Activated CD8-positive, alpha-beta memory T cell treated with anti-CD3 and anti-CD28 coated beads for 48 hours (primary cell): ENCODE measurements around the gene FCGR2B.
"Not testable (repeated sequence)": the region's sequence is repeated elsewhere in the genome, so short reads cannot be mapped to it uniquely, and the experiment has no call there.

ENCODE experiments used
- DNase-seq, 3 experiments: peaks; one replicate each; pipeline ENCODE4 v3.0.0-alpha.2; 2020; ENCODE audit warnings: low read depth in 2 of 3, low spot score in 2 of 3

Gene FCGR2B

DNA sequence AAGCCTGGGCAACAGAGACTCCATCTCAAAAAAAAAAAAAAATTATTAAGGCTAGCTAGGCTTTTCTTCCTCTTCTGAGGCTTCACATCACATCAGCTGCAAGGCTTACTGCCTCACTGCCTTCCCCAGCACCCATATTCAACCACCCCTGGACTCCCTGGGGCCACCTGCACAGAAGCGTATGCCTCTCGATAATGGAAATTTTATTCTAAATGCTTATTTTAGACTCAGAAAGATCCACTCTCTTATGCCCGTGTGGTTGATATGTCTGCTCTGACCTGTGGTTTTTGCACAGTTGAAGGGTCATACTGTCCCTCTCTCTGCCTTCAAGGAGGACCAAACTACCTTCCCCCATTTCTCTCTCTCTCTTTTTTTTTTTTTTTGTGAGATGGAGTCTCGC lies 42.6 kb downstream of the FCGR2B start:
- no peak for DNase-seq

DNA sequence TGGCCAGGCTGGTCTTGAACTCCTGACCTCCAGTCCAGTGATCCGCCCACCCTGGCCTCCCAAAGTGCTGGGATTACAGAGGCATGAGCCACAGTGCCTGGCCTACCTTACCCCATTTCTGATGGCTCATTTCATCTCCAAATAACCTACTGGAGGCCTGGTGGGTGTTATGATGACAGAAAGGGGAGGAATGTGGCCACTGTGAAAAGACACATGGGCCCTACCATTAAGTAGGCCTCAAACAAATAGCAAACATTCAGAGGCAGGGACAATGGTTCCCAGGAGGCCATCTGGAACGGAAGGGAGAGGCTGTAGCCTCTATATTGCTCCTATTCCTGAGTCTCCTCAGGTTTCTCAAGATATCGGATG lies 43.2 kb downstream of the FCGR2B start:
- DNase-seq: no peak

DNA sequence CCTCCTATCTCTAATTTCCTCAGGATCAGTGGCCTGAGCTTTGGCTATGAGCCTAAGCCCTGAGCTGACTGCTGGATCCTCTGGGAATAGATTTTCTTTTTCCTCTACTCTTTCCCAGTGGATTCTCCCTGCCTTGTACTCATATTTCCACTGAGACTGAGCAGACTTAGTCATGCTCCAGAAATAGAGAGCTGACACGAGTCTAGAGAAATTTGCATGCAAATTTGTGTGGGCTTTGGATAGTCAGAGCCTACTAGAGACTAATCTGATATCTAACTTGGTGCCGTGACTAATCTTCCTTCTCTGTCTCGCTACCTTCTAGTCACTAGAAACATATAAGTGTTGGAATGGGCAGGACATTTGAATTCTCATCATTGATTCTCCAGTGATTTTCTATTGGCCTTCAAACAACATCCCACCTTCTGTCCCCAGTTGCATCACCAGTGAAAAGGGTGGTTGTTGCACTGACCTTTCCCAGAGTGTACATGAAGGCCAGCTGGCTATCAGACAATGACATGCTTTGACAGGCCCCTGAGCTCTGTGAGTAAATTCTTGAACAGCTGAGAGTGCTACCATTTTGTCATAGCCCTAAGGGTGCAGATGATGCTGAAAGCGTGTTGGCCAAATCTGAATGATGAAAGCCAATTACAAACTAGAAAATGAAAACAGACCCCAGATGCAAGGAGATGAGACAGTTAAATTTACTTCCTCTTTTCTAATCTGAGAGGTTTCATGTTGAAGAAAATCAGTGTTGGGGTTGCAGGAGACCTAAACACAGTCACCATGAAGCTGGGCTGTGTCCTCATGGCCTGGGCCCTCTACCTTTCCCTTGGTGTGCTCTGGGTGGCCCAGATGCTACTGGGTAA lies 43.8 kb downstream of the FCGR2B start, which contains the start of gene FCRLA:
Gene FCRLA, plus strand, starts transcription at position 748 of the 866 bp plus-strand sequence. Its CDS starts 36 bp downstream, at position 784.
- no peak for DNase-seq

DNA sequence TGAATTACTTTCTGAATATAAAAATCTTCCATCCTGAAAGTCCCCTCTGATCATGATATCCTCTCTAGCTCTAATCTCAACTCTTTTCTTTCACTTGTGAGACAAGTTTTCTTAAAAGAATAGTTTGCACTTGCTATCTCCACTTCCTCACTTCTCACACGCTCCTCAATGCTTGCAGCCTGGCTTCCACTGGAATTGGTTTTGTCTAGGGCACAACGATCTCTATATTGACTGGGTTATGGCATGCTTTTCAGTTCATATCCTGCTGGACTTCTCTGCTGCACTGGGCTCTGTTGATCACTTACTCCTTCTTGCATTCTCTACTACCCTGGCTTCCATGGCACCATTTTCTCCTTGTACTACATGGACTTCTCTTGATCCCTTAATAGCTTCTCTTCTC lies 44.6 kb downstream of the FCGR2B start:
- no peak for DNase-seq

DNA sequence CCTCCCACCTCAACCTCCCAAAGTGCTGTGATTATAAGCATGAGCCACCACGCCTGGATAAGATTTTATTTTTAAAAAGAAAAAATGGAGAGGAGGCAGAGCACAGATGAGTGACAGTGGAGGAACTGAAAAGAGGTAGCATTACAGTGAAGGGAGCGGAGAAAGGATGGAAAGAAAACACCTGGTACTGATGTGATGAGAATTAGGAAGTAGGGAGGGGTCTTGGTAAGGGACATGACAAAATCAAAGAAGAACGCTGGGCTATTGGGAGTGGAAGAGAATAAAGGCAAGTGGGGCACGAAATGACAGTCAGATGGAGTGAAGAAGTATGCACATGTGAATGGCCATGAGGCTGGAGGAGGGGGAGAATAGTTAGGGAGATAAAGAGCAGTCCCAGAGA lies 46.4 kb downstream of the FCGR2B start:
- no peak for DNase-seq

DNA sequence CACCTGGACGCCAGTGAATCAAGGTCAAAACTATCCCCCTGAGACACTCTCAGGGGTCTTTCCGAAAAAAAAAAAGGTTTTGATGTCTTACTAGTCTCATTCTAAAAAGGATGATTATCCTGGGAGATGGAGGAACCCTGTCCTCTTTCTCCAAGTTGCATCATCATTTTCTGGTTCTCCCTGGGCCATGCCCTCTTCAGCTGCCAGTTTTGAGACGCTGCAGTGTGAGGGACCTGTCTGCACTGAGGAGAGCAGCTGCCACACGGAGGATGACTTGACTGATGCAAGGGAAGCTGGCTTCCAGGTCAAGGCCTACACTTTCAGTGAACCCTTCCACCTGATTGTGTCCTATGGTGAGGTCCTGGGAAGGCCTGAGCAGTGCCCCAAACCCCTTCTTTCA lies 47.6 kb downstream of the FCGR2B start:
- no peak for DNase-seq

DNA sequence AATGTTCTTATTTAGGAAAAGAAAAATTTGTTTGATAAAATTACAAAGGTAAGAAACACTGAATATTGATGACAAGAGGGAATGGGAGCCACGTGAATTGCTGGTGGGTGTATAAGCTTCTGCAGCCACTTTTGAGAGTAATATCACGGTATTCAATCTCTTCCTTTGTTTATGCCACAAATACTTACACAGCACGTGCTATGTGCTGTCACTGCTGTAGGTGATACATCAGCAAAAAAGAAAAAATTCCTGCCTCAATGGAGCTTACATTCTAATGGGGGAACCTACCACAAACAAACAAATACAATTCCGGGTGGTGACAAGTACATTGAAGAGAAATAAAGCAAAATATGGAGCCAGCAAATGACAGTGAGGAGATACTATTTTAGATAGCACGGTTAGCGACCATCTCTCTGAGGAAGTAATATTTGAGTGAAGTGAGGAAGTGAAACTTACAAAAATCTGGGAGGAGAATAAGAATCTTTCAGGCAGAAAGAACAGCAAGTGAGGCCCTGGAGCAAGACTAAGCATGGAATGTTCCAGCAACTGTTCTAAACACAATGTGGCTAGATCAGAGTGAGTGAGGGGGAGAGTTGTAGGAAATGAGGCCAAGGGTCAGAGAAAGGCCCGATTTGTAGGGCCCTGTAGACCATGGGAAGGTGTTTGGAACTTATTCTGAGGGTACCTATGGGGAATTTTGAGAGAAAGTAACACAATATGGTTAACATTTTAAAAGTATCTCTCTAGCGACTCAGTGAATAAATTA lies 55.8 kb downstream of the FCGR2B start:
- no peak for DNase-seq

DNA sequence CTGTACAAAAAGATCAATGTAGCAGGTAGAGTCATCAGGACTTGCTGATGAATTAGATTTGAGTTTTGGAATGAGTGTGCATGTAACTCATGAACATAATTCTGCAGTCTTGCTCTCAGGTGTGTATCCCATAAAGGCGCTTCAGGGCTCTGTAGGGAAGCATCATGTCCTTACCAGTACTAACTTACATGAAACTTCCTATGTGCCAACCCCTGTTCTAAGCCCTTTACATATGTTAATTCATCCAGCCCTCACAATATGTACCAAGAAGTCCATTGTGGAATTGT lies 56.3 kb downstream of the FCGR2B start:
- no peak for DNase-seq

DNA sequence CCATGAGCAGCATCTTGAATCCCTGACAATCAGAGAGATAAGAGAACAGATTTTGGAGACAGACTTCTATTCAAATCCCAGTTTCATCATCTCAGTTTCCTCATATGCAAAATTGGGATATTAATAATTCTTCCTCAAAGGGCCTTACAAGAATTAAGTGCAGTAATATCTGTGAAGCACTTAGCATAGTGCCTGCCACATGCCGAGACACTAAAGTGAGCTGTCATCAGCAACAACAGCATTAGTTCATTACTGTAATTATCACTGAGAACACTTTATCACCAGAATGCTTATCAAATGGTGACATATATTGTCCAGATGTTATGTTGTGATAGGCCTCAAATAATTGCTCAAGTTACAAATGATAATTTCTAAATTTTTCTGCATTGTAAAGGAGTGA lies 57.5 kb downstream of the FCGR2B start:
- no peak for DNase-seq

DNA sequence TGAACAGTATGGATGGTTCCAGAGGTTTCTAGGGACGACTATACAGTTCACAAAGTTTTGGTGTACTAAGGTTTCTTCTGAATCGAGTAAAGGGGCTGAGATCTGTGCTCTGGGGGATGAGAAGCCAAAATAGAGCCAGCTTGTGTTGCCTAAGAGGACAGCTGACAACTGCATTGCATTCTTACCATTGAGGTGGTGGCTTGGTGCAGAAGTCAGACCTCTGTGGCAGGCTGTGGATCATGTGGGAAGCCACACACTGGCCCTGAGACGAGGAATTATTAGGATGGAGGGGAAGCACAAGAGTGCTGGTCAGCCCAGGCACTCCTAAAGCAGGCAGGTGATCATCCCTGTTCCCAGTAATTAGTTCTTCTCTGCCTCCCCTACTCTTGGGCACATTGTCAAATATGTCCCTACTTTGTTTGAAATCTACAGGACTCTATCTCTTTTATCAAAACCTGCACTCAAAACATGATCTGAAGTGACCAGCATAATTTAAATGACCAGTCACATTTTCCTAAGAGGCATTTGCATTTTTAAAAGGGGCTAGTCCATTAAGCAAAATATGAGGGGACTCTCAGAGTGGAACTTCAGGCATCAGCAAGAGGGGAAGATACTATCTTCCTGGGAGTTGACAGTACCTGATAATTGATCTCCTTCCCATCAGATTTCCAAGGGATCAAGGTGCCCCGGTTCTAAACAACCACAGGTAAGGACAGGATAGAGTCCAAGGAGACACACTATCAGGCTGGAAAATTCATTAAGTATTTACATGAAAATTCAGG lies 58.2 kb downstream of the FCGR2B start, which contains the start of gene FCRLB:
Gene FCRLB, plus strand, starts transcription at position 589 of the 782 bp plus-strand sequence. CDS start 1,129 bp downstream, outside the sequence.
- no peak for DNase-seq

DNA sequence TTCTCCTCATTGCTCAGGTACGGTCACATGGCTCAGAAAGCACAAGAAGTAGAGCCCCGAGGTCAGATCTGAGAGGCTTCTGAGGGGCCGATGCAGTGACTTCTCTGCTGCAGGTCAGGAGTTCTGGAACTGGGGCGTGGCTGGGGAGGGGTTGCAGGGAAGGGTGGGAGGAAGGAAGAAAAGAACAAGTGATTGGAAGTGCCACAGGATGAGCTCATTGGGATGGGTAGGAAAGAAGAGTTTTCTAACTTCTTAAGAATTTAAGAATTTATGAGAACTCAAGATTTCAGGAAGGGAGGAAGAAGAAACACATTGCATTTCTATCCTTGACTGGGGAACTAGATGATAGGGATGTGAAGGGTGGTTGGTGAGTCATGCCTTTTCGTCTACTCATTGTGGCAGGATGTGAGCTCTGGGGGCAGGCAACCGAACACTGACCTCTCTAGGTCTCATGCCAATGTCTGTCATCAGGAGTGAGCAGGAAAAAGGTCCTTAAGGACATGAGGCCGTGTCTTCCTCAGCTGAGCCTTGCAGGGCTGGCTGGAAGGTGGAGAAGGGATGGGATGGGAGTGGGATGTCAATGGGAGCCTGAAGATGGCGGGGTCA lies 58.9 kb downstream of the FCGR2B start:
- DNase-seq: no peak

DNA sequence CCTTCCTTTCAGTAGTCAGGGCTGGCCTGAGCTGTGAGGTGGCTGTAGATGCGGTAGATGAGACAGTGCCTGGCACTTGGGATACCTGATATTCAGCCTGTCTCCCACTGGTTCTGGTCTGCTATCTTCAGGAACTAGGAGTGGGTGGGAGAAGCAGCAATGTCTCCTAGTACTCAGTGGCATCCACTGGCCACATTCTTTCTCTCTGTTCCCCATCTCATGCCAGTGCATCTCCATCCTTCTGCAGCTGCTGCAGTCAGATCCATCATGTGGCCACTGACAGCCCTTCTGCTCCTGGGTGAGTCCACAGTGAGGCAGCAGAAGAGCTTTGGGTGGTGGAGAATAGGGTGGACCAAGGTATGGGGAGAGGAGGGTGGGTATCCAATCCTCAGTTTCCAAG lies 59.5 kb downstream of the FCGR2B start:
- DNase-seq: no peak

DNA sequence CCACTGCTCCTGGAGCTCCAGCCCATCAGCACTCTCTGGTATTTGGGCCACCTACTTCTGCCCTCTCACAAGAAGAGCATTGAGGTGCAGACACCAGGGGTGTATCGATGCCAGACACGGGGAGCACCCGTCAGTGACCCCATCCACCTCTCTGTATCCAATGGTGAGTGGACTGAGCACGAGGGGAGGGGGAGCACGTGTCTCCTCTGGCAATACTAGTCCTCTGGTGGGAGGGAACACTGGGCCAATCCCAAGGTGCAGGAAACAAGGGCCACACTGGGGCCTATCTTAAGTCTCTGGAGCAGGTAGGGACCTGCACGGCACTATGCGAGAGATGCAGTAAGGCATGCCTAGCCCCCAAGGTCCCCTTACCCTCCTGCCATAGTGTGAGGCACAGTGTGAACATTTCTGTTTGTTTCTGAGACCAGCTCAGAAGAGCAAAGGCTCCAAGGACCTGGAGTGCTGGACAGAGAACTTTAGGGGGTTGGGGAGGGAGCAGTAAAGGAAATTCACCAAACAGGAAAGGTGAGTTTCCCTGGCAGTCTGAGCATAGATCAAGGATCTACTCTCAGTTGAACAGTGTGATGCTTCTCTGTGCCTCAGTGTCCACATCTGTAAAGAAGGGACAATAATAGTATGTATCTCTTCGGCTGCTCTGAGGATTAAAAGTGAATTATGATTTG lies 60.7 kb downstream of the FCGR2B start:
- no peak for DNase-seq

DNA sequence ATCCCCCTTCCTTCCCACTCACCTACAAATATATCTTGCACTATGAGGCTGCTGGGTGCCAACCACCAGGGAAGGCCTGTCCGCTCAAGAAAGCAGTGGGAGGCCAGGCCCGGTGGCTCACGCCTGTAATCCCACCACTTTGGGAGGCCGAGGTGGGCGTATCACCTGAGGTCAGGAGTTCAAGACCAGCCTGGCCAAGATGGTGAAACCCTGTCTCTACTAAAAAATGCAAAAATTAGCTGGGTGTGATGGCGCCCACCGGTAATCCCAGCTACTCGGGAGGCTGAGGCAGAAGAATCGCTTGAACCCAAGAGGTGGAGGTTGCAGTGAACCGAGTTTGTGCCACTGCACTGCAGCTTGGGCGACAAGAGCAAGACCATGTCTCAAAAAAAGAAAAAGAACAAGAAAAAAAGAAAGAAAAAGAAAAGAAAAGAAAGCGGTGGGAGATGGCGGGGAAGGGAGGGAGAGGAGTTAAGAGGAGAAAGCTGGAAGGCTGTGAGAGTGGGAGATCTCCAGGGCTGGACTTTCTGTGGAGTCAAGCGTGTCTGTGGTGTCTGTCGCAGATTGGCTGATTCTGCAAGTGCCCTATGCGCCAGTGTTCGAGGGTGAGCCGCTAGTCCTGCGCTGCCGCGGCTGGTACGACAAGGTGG lies 62.4 kb downstream of the FCGR2B start:
- not testable (repeated sequence) for DNase-seq

DNA sequence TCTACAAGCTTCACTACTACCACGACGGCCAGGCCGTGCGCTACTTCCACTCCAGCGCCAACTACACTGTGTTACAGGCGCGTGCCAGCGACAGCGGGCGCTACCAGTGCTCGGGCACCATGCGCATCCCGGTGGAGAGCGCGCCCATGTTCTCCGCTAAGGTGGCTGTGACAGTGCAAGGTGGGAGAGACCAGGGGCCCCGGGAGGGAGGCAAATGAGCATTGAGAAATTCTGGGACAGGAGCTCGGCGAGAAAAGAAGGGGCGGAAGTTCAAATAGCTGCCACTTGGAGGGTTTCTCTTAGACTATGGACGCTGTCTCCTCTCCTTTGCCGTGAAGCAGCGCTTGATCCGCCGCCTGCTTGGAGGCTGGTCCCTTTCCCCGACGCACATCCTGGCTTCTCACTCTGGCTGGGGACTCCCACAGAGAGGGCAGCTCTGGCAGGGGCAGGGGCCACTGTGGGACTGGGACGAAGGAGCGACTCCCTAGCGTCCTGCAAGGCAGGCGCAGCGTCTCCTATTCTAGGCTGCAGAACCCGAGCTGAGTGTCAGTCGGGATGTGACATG lies 63.0 kb downstream of the FCGR2B start:
- no peak for DNase-seq

DNA sequence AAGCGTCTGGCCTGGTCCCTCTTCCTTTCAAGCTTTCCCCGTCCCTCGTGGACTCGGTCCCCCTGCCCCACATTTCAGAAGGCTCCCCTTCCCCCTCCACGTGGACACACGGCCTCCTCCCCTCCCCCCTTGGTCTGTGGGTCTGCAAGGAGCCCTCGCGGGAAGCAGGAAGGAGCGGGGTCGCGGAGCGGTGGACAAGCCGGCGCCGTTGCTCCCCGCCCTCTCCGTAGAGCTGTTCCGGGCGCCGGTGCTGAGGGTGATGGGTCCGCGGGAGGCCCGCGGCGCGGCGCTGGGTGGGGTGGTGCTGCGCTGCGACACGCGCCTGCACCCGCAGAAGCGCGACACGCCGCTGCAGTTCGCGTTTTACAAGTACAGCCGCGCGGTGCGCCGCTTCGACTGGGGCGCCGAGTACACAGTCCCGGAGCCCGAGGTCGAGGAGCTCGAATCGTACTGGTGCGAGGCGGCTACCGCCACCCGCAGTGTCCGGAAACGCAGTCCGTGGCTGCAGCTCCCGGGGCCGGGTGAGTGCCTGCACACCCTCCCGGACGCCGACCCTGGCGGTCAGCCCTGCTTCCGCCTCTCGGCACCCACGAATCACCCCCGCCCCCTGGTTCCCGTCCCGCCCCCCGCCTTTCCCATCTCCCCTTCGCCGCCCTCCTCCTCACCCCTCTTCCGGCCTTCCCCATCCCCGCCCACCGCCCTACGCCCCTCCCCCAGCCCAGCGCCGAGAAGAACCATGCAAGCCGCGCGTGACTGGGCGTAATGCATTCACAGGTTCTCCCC lies 63.7 kb downstream of the FCGR2B start:
- DNase-seq: peak in 2 of 3 experiments; percentile 41 to 47

DNA sequence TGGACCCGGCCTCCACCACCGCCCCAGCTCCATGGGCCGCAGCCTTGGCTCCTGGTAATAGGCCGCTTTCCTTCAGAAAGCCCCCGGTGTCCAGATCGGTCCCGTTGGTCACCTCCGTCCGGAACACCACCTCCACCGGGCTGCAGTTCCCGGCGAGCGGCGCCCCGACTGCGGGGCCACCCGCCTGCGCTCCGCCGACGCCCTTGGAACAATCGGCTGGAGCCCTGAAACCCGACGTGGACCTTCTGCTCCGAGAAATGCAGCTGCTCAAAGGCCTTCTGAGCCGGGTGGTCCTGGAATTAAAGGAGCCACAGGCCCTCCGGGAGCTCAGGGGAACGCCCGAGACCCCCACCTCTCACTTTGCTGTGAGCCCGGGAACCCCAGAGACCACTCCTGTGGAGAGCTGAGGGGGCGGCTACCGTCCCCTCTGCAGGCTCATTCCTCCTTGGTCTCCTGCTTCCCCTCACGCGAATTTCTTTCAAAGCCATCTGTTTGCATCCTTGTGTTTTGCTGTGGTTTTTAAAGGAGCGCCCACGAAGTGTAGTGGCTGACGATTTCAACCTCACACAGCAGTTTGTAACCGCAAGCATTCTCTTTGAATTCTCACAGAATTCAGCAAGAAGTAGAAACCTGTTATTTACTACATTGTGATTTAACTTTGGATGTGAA lies 64.4 kb downstream of the FCGR2B start:
- no peak for DNase-seq
